ENCODE measurements around the gene SENP7.

The SENP7 gene

DNA sequence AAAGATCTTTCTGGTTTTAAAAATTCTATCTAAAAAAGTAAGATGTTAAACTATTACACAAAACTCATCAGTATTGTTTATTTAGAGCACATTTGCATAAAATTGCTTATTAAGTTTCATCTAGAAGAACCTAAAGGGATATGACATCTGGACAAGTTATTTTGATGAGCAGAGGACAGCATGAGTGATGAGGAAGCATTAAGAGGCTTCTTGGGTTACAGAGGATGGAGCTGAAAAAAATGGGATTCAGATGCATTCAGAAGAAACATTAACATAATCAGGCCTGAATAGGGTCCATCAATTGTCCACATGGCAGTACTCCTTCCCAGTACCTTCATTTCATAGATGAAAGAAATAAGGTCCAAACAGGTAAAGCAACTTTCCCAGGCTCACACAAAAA, 234.3 kb downstream of the SENP7 start:
- no peak for DNase-seq (ENCODE audit: extremely low read depth in 1 of 2, low read depth in 1 of 2)
